Ascending aorta (tissue), 2 donors: ENCODE data around the gene ZG16. TPM values are rescaled to one million over a fixed set of nuclear protein-coding genes. Genes with fewer than 3 reads are reported as not detected.
"Not testable (repeated sequence)": the region's sequence is repeated elsewhere in the genome, so short reads cannot be mapped to it uniquely, and the experiment has no call there.

Source experiments
- DNase-seq, 2 donors: peaks; one replicate each; pipeline ENCODE4 v3.0.0-alpha.2; 2019; ENCODE audit warnings: low spot score in 2 of 2
- H3K27ac ChIP-seq, 2 donors: fragments of 200-600 bp; sonication (generic); one replicate each; pipeline ENCODE4 v1.5.1; 2016 to 2017; ENCODE audit warnings: mild to moderate bottlenecking in 1 of 2
- H3K27me3 ChIP-seq: fragments of 200-600 bp; sonication (generic); one replicate; pipeline ENCODE4 v1.5.1; 2017
- H3K36me3 ChIP-seq, 2 donors: fragments of 200-600 bp; sonication (generic); one replicate each; pipeline ENCODE4 v1.5.1; 2016
- H3K4me1 ChIP-seq, 2 donors: fragments of 200-600 bp; sonication (generic); one replicate each; pipeline ENCODE4 v1.5.1; 2016 to 2017; ENCODE audit warnings: mild to moderate bottlenecking in 1 of 2
- H3K4me3 ChIP-seq, 2 donors: fragments of 200-600 bp; sonication (generic); one replicate each; pipeline ENCODE4 v1.5.1; 2016 to 2017; ENCODE audit warnings: mild to moderate bottlenecking in 1 of 2
- H3K9me3 ChIP-seq, 2 donors: fragments of 200-600 bp; sonication (generic); one replicate each; pipeline ENCODE4 v1.5.1; 2016
- intact Hi-C: fragments of 100-400 bp; cut with DNase I; formaldehyde crosslinking; loops from one replicate; pipeline ENCODE4 v1.15.1; 2023
- total RNA-seq: library from RNA; depleted of rRNA; stranded (reverse); fragments of >200 nt; gene quantifications from one replicate; pipeline ENCODE4 v1.1.0, GENCODE V29; 2016
- TF ChIP-seq, protein P1 (sequence below), 3 experiments: fragments of 200-600 bp in 2 of 3; fragments of 450-650 bp in 1 of 3; sonication (generic) in 2 of 3; IDR thresholded peaks; one replicate each; pipeline ENCODE4 v1.5.1; 2016 to 2019; ENCODE audit warnings: antibody characterized with exemption in 3 of 3, mild to moderate bottlenecking in 1 of 3, moderate library complexity in 1 of 3

The ZG16 gene
- total RNA-seq, 1 donor from 2014 or later: 0.21 TPM

DNA sequence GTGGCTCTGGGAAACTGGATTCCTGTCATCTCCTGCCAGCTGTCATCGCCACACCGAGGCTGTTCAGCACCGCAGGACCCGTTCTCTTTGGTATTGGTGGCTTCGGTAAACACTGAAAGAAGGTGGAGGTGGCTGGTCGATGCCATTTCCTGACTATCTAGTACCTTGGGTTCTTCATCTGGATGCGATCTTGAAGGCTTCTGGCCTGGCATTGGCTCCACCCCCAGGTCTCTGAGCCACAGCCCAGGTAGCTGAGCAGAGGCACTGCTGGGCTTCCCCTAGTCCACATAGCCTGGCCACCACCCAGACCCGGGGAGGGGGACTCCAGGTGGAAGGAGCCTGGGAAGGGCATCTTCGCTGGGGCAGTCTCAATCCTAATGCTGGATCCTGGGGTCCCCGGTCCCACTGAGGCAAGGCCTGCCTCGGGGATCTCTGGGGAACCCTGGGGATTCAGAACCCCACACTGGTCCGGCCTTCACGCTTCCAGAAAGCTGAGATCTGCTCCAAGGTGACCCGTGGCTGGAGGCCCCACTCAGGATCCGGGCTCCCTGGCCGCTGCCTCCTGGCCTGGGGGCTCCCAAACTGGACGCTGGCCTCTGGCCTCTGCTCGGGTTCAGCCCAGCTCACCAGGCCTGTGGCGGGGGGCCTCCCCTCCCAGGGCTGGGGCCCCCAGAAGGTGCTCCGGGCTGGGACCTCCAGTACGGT is 34.1 kb upstream of the ZG16 start:
- Histone ChIP-seq H3K27me3 (no peaks in the 10 kb centered on the region), H3K36me3 (no peaks in the 10 kb centered on the region), H3K4me3 (peak overlapping the region in 1 of 2 donors; percentile 2), H3K9me3 (no peaks in the 10 kb centered on the region), H3K27ac (no peak overlapping the region), H3K4me1 (no peaks in the 10 kb centered on the region)
- intact Hi-C loops: no loop called here
- DNase-seq: no peak
- TF ChIP-seq, protein P1, sequence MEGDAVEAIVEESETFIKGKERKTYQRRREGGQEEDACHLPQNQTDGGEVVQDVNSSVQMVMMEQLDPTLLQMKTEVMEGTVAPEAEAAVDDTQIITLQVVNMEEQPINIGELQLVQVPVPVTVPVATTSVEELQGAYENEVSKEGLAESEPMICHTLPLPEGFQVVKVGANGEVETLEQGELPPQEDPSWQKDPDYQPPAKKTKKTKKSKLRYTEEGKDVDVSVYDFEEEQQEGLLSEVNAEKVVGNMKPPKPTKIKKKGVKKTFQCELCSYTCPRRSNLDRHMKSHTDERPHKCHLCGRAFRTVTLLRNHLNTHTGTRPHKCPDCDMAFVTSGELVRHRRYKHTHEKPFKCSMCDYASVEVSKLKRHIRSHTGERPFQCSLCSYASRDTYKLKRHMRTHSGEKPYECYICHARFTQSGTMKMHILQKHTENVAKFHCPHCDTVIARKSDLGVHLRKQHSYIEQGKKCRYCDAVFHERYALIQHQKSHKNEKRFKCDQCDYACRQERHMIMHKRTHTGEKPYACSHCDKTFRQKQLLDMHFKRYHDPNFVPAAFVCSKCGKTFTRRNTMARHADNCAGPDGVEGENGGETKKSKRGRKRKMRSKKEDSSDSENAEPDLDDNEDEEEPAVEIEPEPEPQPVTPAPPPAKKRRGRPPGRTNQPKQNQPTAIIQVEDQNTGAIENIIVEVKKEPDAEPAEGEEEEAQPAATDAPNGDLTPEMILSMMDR (IDR thresholded peaks at IDR 0.05): no peak

DNA sequence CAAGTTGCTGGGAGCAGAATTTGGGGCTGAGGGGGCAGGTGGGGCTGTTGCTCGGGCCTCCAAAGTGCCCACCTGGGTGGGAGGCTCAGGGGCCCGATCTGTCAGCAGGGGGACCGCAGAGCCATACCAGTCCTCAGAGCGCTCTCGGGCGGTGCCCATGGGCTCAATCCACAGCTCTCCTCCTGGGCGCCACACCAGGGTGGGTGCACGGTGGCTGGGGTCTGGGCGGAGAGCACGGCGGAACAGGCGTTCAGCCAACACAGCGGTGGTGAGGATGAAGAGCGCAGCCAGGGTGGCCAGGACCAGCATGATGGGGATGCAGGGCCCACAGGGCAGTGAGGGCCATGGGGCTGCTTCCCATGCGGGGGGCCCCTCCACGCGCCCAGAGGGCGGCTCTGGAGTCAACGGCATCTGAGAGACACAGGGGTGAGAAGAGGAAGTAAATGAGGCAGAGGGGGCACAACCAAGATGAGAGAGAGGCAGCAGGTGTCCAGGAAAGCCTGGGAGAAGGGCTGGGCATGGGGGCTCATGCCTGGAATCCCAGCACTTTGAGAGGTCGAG is 33.4 kb upstream of the ZG16 start:
- Histone ChIP-seq H3K27ac (no peak overlapping the region), H3K4me3 (peak overlapping the region in 1 of 2 donors; percentile 2), H3K27me3 (no peaks in the 10 kb centered on the region), H3K9me3 (no peaks in the 10 kb centered on the region), H3K36me3 (no peaks in the 10 kb centered on the region), H3K4me1 (no peaks in the 10 kb centered on the region)
- intact Hi-C loops: no loop called here
- TF ChIP-seq, protein P1 (IDR thresholded peaks at IDR 0.05): no peak
- no peak for DNase-seq

DNA sequence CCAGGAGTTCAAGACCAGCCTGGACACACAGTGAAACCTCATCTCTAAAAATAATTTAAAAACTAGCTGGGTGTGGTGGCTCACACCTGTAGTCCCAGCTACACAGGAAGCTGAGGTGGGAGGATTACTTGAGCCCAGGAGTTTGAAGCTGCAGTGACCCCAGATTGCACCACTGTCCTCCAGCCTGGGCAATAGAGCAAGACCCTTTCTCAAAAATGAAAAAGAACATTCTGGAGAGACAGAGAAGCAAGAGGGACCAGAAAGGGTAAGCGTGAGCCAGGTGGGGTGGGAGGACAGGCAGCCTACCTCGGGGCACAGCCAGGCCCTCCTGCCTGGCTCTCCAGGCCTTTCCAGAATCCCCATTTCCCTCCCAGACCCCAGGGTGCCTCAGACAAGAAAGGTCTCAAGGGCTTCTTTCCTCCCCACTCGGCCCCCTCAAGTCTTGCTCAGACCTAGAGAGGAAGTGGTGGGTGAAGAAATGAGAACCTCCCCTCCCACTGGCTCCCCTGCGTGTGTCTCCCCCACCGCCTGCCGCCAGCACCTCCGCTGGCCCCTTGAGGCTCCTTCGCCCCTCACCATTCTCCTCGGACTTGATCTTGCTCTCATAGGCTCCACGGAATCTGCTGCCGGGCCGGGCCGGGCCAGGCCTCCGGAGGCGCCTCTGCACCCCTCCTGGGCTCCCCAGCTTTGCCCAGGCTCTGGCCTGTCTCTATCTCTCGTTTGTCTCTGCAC is 32.8 kb upstream of the ZG16 start:
- no peak for DNase-seq
- Histone ChIP-seq H3K4me3 (peak overlapping the region in 1 of 2 donors; percentile 55), H3K27me3 (no peaks in the 10 kb centered on the region), H3K36me3 (no peaks in the 10 kb centered on the region), H3K4me1 (no peaks in the 10 kb centered on the region), H3K9me3 (no peaks in the 10 kb centered on the region), H3K27ac (no peak overlapping the region)
- intact Hi-C loops: no loop called here
- TF ChIP-seq, protein P1 (IDR thresholded peaks at IDR 0.05): no peak

DNA sequence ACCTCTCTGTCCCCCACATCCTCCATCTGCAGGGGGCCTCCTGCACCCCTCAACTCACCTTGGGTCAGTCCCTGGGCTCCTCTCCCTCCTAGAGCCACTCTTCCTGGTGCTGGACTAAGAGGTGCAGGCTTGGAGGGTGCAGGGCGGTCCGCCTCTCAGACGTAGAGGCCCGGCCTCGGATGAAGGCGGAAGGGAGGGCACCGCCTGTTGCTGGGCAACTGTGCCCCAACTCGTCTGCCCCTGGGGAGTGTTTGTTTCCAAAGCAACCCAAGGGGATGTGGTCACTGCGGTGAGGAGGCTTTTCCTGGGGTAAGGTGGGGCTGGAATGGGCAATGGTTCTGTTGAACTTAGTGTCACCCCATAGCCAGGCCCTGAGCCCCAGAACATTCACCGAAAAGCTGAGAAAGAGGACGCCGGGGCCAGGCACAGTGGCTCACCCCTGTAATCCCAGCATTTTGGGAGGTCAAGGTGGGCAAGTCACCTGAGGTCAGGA is 32.2 kb upstream of the ZG16 start, which contains the start of gene C16orf54:
Gene C16orf54 (minus strand): TSS at position 138 of the 493 bp plus-strand sequence. CDS start 1,039 bp downstream, outside the sequence.
- no peaks in the 10 kb centered on the region for H3K36me3 ChIP-seq
- DNase-seq: peak; percentile 56 to 81
- H3K9me3 ChIP-seq: no peaks in the 10 kb centered on the region
- intact Hi-C loops: no loop called here
- no peak within 1 kb of the TSS for H3K27ac ChIP-seq
- H3K4me3 ChIP-seq: peak within 1 kb of the TSS in 1 of 2 donors; percentile 55
- H3K27me3 ChIP-seq: no peaks in the 10 kb centered on the region
- TF ChIP-seq, protein P1 (IDR thresholded peaks at IDR 0.05): no peak
- H3K4me1 ChIP-seq: no peaks in the 10 kb centered on the region

DNA sequence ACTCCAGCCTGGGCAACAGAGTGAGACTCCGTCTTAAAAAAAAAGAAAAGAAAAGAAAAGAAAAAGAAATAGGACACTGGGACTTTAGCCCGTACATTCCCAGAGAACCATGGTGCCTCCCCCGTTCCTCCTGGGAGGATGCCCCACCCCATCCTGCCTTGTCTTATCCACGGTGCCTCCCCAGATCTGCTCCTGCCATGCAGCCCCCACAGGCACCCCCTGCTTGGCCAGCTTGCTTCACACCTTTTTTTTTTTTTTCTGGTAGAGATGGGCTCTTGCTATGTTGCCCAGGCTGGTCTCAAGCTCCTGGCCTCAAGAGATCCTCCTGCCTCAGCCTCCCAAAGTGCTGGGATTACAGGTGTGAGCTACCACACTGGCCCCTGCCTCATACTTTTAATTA is 31.5 kb upstream of the ZG16 start:
- H3K27ac ChIP-seq, H3K9me3 ChIP-seq, intact Hi-C loops, H3K4me1 ChIP-seq, H3K36me3 ChIP-seq, H3K4me3 ChIP-seq, DNase-seq, H3K27me3 ChIP-seq: not testable (repeated sequence)
